H1 (cell line): ENCODE results near the gene SH2D7.

Experiments used
- EZH2 ChIP-seq: fragments of 200-600 bp; sonication (generic); IDR thresholded peaks from 2 replicates; pipeline ENCODE4 v1.7.1; 2012; ENCODE audit warnings: low read depth, mild to moderate bottlenecking, moderate library complexity, low read length, inconsistent platforms; ENCODE audit not compliant: severe bottlenecking
- JUN ChIP-seq: IDR thresholded peaks from 2 replicates; pipeline ENCODE4 v1.6.1; 2011; ENCODE audit warnings: low read depth, mild to moderate bottlenecking, improper control_type of control experiment, low read length
- POLR2A ChIP-seq, 2 experiments: IDR thresholded peaks; 1 replicate in 1 of 2; 2 replicates in 1 of 2; pipeline ENCODE4 v1.6.1; 2011; ENCODE audit warnings: low read depth in 2 of 2, low read length in 2 of 2, mild to moderate bottlenecking in 2 of 2; ENCODE audit errors: control extremely low read depth in 1 of 2
- POLR2AphosphoS5 ChIP-seq: IDR thresholded peaks from 2 replicates; pipeline ENCODE4 v1.6.1; 2011; ENCODE audit warnings: low read depth, low read length
- SP1 ChIP-seq: IDR thresholded peaks from 2 replicates; pipeline ENCODE4 v1.6.1; 2011; ENCODE audit warnings: low read depth, low read length
- ZNF274 ChIP-seq: IDR thresholded peaks from 2 replicates; pipeline ENCODE4 v1.7.0; 2012; ENCODE audit warnings: low read length, borderline replicate concordance; ENCODE audit errors: extremely low read depth
- TF ChIP-seq, protein P1 (sequence below), 3 experiments: IDR thresholded peaks; 1 replicate in 2 of 3; 2 replicates in 1 of 3; pipeline versions ENCODE4 v1.5.1 to v1.6.1; 2011; ENCODE audit warnings: low read length in 3 of 3, mild to moderate bottlenecking in 3 of 3, inconsistent platforms in 2 of 3, low read depth in 1 of 3, moderate library complexity in 1 of 3; ENCODE audit not compliant: insufficient read depth in 1 of 3; ENCODE audit errors: control extremely low read depth in 1 of 3
- TF ChIP-seq, protein P2 (sequence below): IDR thresholded peaks from 2 replicates; pipeline ENCODE4 v1.6.1; 2011; ENCODE audit warnings: low read depth, mild to moderate bottlenecking, low read length; ENCODE audit not compliant: insufficient read depth

DNA sequence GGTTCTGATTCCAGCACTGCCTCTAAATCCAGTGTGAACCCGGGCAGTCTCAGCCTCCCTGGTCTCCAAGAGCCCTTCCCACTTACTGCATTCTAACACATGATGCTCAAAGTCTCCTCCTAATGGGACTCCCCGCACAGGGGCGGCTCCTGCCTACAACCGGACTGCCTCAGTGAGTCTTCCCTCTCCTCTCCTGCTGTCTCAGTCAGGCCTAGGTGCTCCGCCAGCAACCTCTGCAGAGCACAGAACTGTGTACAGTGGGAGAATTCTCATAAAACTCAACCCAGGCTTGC, 43.8 kb upstream of the SH2D7 start:
- TF ChIP-seq EZH2 (no peak), JUN (no peak), SP1 (no peak), POLR2A (IDR thresholded peaks at IDR 0.05; ENCODE audit: control extremely low read depth in 1 of 2, low read depth in 2 of 2, low read length in 2 of 2) (no peak), ZNF274 (no peak), POLR2AphosphoS5 (no peak)
- TF ChIP-seq, protein P1, sequence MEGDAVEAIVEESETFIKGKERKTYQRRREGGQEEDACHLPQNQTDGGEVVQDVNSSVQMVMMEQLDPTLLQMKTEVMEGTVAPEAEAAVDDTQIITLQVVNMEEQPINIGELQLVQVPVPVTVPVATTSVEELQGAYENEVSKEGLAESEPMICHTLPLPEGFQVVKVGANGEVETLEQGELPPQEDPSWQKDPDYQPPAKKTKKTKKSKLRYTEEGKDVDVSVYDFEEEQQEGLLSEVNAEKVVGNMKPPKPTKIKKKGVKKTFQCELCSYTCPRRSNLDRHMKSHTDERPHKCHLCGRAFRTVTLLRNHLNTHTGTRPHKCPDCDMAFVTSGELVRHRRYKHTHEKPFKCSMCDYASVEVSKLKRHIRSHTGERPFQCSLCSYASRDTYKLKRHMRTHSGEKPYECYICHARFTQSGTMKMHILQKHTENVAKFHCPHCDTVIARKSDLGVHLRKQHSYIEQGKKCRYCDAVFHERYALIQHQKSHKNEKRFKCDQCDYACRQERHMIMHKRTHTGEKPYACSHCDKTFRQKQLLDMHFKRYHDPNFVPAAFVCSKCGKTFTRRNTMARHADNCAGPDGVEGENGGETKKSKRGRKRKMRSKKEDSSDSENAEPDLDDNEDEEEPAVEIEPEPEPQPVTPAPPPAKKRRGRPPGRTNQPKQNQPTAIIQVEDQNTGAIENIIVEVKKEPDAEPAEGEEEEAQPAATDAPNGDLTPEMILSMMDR (IDR thresholded peaks at IDR 0.05; ENCODE audit: control extremely low read depth in 1 of 3, insufficient read depth in 1 of 3, low read depth in 1 of 3, low read length in 3 of 3): no peak
- TF ChIP-seq, protein P2, sequence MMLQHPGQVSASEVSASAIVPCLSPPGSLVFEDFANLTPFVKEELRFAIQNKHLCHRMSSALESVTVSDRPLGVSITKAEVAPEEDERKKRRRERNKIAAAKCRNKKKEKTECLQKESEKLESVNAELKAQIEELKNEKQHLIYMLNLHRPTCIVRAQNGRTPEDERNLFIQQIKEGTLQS: no peak
